H9 (cell line): Measurements from ENCODE around the gene MYO18B. TPM values are rescaled to one million over a fixed set of nuclear protein-coding genes. Genes with fewer than 3 reads are reported as not detected.

ENCODE experiments used
- DNase-seq: peaks from one replicate; pipeline ENCODE4 v3.0.0-alpha.2; 2017
- H2AFZ ChIP-seq: one replicate; pipeline ENCODE4 v1.6.1; 2013; ENCODE audit warnings: mild to moderate bottlenecking, low read length, control low read depth, moderate library complexity
- H2AK5ac ChIP-seq: 2 replicates; pipeline ENCODE4 v1.6.1; 2013; ENCODE audit warnings: low read length, control low read depth, mixed read lengths; ENCODE audit not compliant: insufficient read length
- H2BK120ac ChIP-seq: one replicate; pipeline ENCODE4 v1.6.1; 2013; ENCODE audit warnings: low read depth, mild to moderate bottlenecking, low read length, control low read depth, inconsistent platforms; ENCODE audit not compliant: poor library complexity, severe bottlenecking
- H2BK12ac ChIP-seq: 2 replicates; pipeline ENCODE4 v1.6.1; 2013; ENCODE audit warnings: low read length, control low read depth, mixed read lengths, low read depth; ENCODE audit not compliant: insufficient read length
- H2BK15ac ChIP-seq: 2 replicates; pipeline ENCODE4 v1.6.1; 2013; ENCODE audit warnings: low read depth, low read length, control low read depth
- H2BK20ac ChIP-seq: one replicate; pipeline ENCODE4 v1.6.1; 2013; ENCODE audit warnings: low read depth, mild to moderate bottlenecking, low read length, control low read depth, inconsistent platforms; ENCODE audit not compliant: poor library complexity, severe bottlenecking
- H2BK5ac ChIP-seq: 2 replicates; pipeline ENCODE4 v1.6.1; 2013; ENCODE audit warnings: low read length, control low read depth, mixed read lengths; ENCODE audit not compliant: insufficient read length
- H3K14ac ChIP-seq: 2 replicates; pipeline ENCODE4 v1.6.1; 2013; ENCODE audit warnings: low read length, control low read depth; ENCODE audit not compliant: insufficient read depth
- H3K18ac ChIP-seq: 2 replicates; pipeline ENCODE4 v1.6.1; 2013; ENCODE audit warnings: low read depth, mild to moderate bottlenecking, mixed read lengths, low read length, control low read depth; ENCODE audit not compliant: insufficient read length
- H3K23ac ChIP-seq: 2 replicates; pipeline ENCODE4 v1.6.1; 2013; ENCODE audit warnings: low read length, control low read depth, mixed read lengths, low read depth; ENCODE audit not compliant: insufficient read length
- H3K23me2 ChIP-seq: 2 replicates; pipeline ENCODE4 v1.6.1; 2013; ENCODE audit warnings: low read depth, mild to moderate bottlenecking, mixed read lengths, low read length, control low read depth; ENCODE audit not compliant: insufficient read length, poor library complexity, severe bottlenecking
- H3K27ac ChIP-seq: 2 replicates; pipeline ENCODE4 v1.5.1; 2013; ENCODE audit warnings: low read length, control low read depth, mixed read lengths, low read depth; ENCODE audit not compliant: insufficient read length
- H3K27me3 ChIP-seq: 2 replicates; pipeline ENCODE4 v1.6.1; 2013; ENCODE audit warnings: low read length, control low read depth, inconsistent platforms; ENCODE audit not compliant: insufficient read depth
- H3K4ac ChIP-seq: 2 replicates; pipeline ENCODE4 v1.6.1; 2013; ENCODE audit warnings: low read depth, mild to moderate bottlenecking, control low read depth, inconsistent platforms, low read length, moderate library complexity
- H3K4me1 ChIP-seq: 2 replicates; pipeline ENCODE4 v1.6.1; 2013; ENCODE audit warnings: low read length, control low read depth, inconsistent platforms; ENCODE audit not compliant: insufficient read depth
- H3K4me2 ChIP-seq: 2 replicates; pipeline ENCODE4 v1.6.1; 2013; ENCODE audit warnings: low read length, control low read depth, mixed read lengths; ENCODE audit not compliant: insufficient read length, insufficient read depth
- H3K56ac ChIP-seq: 2 replicates; pipeline ENCODE4 v1.6.1; 2013; ENCODE audit warnings: low read depth, mild to moderate bottlenecking, mixed read lengths, low read length, control low read depth; ENCODE audit not compliant: insufficient read length
- H3K79me1 ChIP-seq: 2 replicates; pipeline ENCODE4 v1.6.1; 2013; ENCODE audit warnings: low read depth, mild to moderate bottlenecking, moderate library complexity, low read length, control low read depth, inconsistent platforms; ENCODE audit not compliant: insufficient read depth, poor library complexity, severe bottlenecking
- H3K79me2 ChIP-seq: 2 replicates; pipeline ENCODE4 v1.6.1; 2013; ENCODE audit warnings: low read length, control low read depth, inconsistent platforms; ENCODE audit not compliant: insufficient read depth
- H3K9ac ChIP-seq: 2 replicates; pipeline ENCODE4 v1.6.1; 2013; ENCODE audit warnings: low read length, control low read depth, mixed read lengths; ENCODE audit not compliant: insufficient read length; ENCODE audit errors: extremely low read depth
- H3K9me3 ChIP-seq: one replicate; pipeline ENCODE4 v1.6.1; 2013; ENCODE audit warnings: low read depth, low read length, inconsistent platforms; ENCODE audit not compliant: control insufficient read depth
- H3T11ph ChIP-seq: one replicate; pipeline ENCODE4 v1.6.1; 2013; ENCODE audit warnings: mild to moderate bottlenecking, low read length, control low read depth, inconsistent platforms
- H4K20me1 ChIP-seq: one replicate; pipeline ENCODE4 v1.6.1; 2013; ENCODE audit not compliant: control insufficient read depth, insufficient read length, insufficient read depth
- H4K5ac ChIP-seq: 2 replicates; pipeline ENCODE4 v1.6.1; 2013; ENCODE audit warnings: low read depth, mild to moderate bottlenecking, mixed read lengths, low read length, control low read depth; ENCODE audit not compliant: insufficient read length
- H4K8ac ChIP-seq: replicated peaks from 2 replicates; pipeline ENCODE4 v1.6.1; 2013; ENCODE audit warnings: low read length, control low read depth, mixed read lengths, low read depth; ENCODE audit not compliant: insufficient read length
- H4K91ac ChIP-seq: 2 replicates; pipeline ENCODE4 v1.6.1; 2013; ENCODE audit warnings: low read depth, mild to moderate bottlenecking, moderate library complexity, mixed read lengths, low read length, control low read depth; ENCODE audit not compliant: insufficient read length
- H3K27ac Mint-ChIP-seq, 3 experiments: 2 replicates in 2 of 3; 3 replicates in 1 of 3; pipeline ENCODE4 v1.8.0; 2020 to 2021; ENCODE audit warnings: mixed read lengths in 3 of 3, mild to moderate bottlenecking in 1 of 3, moderate library complexity in 1 of 3
- H3K27me3 Mint-ChIP-seq: 2 replicates; pipeline ENCODE4 v1.8.0; 2021; ENCODE audit warnings: low read depth, mild to moderate bottlenecking, moderate library complexity, mixed read lengths
- H3K36me3 Mint-ChIP-seq, 3 experiments: 2 replicates in 2 of 3; 3 replicates in 1 of 3; pipeline ENCODE4 v1.8.0; 2020 to 2021; ENCODE audit warnings: low read depth in 3 of 3, mixed read lengths in 3 of 3; ENCODE audit not compliant: insufficient read depth in 1 of 3
- H3K4me1 Mint-ChIP-seq, 2 experiments: 2 replicates each; pipeline ENCODE4 v1.8.0; 2020; ENCODE audit warnings: mixed read lengths in 2 of 2
- H3K4me3 Mint-ChIP-seq, 2 experiments: 2 replicates in 1 of 2; 3 replicates in 1 of 2; pipeline ENCODE4 v1.8.0; 2020 to 2021; ENCODE audit warnings: mild to moderate bottlenecking in 2 of 2, mixed read lengths in 2 of 2, moderate library complexity in 1 of 2
- H3K9me3 Mint-ChIP-seq, 2 experiments: 2 replicates in 1 of 2; 3 replicates in 1 of 2; pipeline ENCODE4 v1.8.0; 2020; ENCODE audit warnings: mild to moderate bottlenecking in 2 of 2, mixed read lengths in 2 of 2, moderate library complexity in 1 of 2
- CTCF ChIP-seq: fragments of 200-600 bp; sonication (generic); conservative IDR thresholded peaks from 3 replicates; pipeline ENCODE4 v1.8.0; 2021; ENCODE audit warnings: antibody characterized with exemption, mild to moderate bottlenecking
- WGBS: extraction: QIAGEN DNeasy Blood & Tissue Kit; methylation state at CpG from one replicate; pipeline ENCODE4 v1.1.7; 2013; ENCODE audit warnings: missing lambda C conversion rate, low lambda C conversion rate, mixed read lengths; ENCODE audit not compliant: insufficient read length; ENCODE audit errors: extremely low coverage; 5-methylcytosine and 5-hydroxymethylcytosine counted together
- total RNA-seq: library from RNA; stranded (reverse); gene quantifications from 2 replicates; pipeline ENCODE4 v1.2.1, GENCODE V29; 2021

Gene MYO18B
- total RNA-seq, 1 experiment from 2014 or later, result 0.46 TPM

- no peaks in the 10 kb centered on the region for H3K27me3 ChIP-seq
- H3K4ac ChIP-seq, result no peak overlapping the region
- Mint-ChIP-seq H3K9me3 (peaks cover 0 to 3% of the 10 kb centered on the region in 2 experiments; a peak in 1 of 5 replicates), H3K27ac (peak overlapping the region in 2 of 3 experiments; percentile 3 to 22; a peak in 3 of 7 replicates), H3K4me3 (no peak overlapping the region), H3K36me3 (peaks cover 0 to 2% (median 0%) of the 10 kb centered on the region in 3 experiments; a peak in 1 of 7 replicates), H3K4me1 (no peaks in the 10 kb centered on the region), H3K27me3 (peaks cover 27% of the 10 kb centered on the region)
- H4K5ac ChIP-seq, result no peak overlapping the region
- no peak for DNase-seq
- H2BK12ac ChIP-seq, result no peak overlapping the region
- H3K9ac ChIP-seq, result no peak overlapping the region
- H4K20me1 ChIP-seq, result no peaks in the 10 kb centered on the region
- H3K4me1 ChIP-seq, result no peaks in the 10 kb centered on the region
- H2BK15ac ChIP-seq, result no peak overlapping the region
- H3K56ac ChIP-seq, result no peak overlapping the region
- H2AK5ac ChIP-seq, result no peak overlapping the region
- no peak overlapping the region for H3K14ac ChIP-seq
- H2BK120ac ChIP-seq, result no peak overlapping the region
- H3K27ac ChIP-seq, result no peak overlapping the region
- no peaks in the 10 kb centered on the region for H3K9me3 ChIP-seq
- TF ChIP-seq CTCF, result no peak
- no peak overlapping the region for H2AFZ ChIP-seq
- H3K18ac ChIP-seq, result no peak overlapping the region
- no peak overlapping the region for H2BK20ac ChIP-seq
- no peak overlapping the region for H3T11ph ChIP-seq
- H4K8ac ChIP-seq, result no peak overlapping the region
- WGBS, result no CpG with 5 or more reads among the region's 10 CpGs
- H3K79me1 ChIP-seq, result no peaks in the 10 kb centered on the region
- H4K91ac ChIP-seq, result no peak overlapping the region
- no peak overlapping the region for H3K4me2 ChIP-seq
- no peak overlapping the region for H3K23ac ChIP-seq
- H2BK5ac ChIP-seq, result no peak overlapping the region
- H3K79me2 ChIP-seq, result no peaks in the 10 kb centered on the region
- H3K23me2 ChIP-seq, result no peaks in the 10 kb centered on the region
Measured at GRCh38 chr22:25749420-25750169, 7.6 kb downstream of the MYO18B start.
